Measurements from ENCODE around the gene DDX6.
"Not testable (repeated sequence)": the region's sequence is repeated elsewhere in the genome, so short reads cannot be mapped to it uniquely, and the experiment has no call there.

DDX6 gene, protein sequence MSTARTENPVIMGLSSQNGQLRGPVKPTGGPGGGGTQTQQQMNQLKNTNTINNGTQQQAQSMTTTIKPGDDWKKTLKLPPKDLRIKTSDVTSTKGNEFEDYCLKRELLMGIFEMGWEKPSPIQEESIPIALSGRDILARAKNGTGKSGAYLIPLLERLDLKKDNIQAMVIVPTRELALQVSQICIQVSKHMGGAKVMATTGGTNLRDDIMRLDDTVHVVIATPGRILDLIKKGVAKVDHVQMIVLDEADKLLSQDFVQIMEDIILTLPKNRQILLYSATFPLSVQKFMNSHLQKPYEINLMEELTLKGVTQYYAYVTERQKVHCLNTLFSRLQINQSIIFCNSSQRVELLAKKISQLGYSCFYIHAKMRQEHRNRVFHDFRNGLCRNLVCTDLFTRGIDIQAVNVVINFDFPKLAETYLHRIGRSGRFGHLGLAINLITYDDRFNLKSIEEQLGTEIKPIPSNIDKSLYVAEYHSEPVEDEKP

GRCh38 chr11:118791111-118791960 is at the start of gene DDX6:
DDX6 (minus strand) TSS chr11:118791164; CDS start chr11:118786251, 4,913 bp downstream.
- no peaks in the 10 kb centered on the region for H3K27me3 ChIP-seq (ENCODE audit: control insufficient read depth, insufficient read depth, low read length)
- peaks cover 14% of the 10 kb centered on the region for H3K4me1 ChIP-seq (ENCODE audit: control insufficient read depth, insufficient read depth, low read length)
- peak within 1 kb of the TSS; percentile 95 for H3K4me3 ChIP-seq (ENCODE audit: low read length)
- H3K9me3 ChIP-seq (ENCODE audit: control insufficient read depth, low read length): no peaks in the 10 kb centered on the region
- H3K36me3 ChIP-seq (ENCODE audit: control insufficient read depth, insufficient read depth, low read length): no peaks in the 10 kb centered on the region
- peak within 1 kb of the TSS; percentile 100 for H3K9ac ChIP-seq (ENCODE audit: low read length)

- Histone ChIP-seq H3K4me3 (ENCODE audit: low read length) (no peak overlapping the region), H3K27me3 (ENCODE audit: control insufficient read depth, insufficient read depth, low read length) (no peaks in the 10 kb centered on the region), H3K4me1 (ENCODE audit: control insufficient read depth, insufficient read depth, low read length) (no peaks in the 10 kb centered on the region), H3K9ac (ENCODE audit: low read length) (no peak overlapping the region), H3K9me3 (ENCODE audit: control insufficient read depth, low read length) (no peaks in the 10 kb centered on the region), H3K36me3 (ENCODE audit: control insufficient read depth, insufficient read depth, low read length) (no peaks in the 10 kb centered on the region)
These were observed 48.1 kb upstream of the DDX6 start for GRCh38 chr11:118838905-118839553.

- no peaks in the 10 kb centered on the region for H3K4me1 ChIP-seq (ENCODE audit: control insufficient read depth, insufficient read depth, low read length)
- H3K4me3 ChIP-seq (ENCODE audit: low read length): no peak overlapping the region
- H3K36me3 ChIP-seq (ENCODE audit: control insufficient read depth, insufficient read depth, low read length): no peaks in the 10 kb centered on the region
- no peaks in the 10 kb centered on the region for H3K27me3 ChIP-seq (ENCODE audit: control insufficient read depth, insufficient read depth, low read length)
- no peaks in the 10 kb centered on the region for H3K9me3 ChIP-seq (ENCODE audit: control insufficient read depth, low read length)
- H3K9ac ChIP-seq (ENCODE audit: low read length): no peak overlapping the region
These were observed 46.9 kb upstream of the DDX6 start for GRCh38 chr11:118837868-118838267.

DNA sequence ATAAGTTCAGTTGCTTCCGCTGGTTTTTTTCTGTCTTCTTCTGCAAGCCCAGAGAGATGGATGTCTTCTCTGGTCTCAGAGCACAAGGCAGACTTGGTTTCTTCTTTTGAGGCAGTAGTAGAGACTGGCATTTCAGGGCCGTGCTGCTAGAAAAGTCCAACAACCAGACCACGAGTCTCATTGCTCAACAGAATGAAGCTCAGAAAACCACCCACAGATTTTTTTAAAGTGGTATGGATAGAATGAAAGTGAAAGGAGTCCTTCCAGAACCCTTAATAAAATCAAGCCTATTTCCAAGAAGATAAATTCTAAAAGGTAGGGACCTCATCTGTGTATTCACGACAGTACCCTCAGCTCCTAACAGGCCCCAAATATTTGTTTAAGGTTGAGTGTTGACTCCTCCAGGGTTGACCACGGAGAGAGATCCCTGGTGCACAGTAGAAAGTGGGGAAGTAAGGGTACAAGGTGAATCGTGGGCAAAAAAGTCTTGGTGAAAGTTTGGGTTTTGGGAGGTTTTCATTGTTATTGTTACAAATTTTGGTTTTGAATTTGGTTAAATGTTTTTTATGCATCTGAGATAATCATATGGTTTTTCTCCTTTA is 43.6 kb upstream of the DDX6 start:
- H3K27me3 ChIP-seq (ENCODE audit: control insufficient read depth, insufficient read depth, low read length): no peaks in the 10 kb centered on the region
- H3K36me3 ChIP-seq (ENCODE audit: control insufficient read depth, insufficient read depth, low read length): no peaks in the 10 kb centered on the region
- no peaks in the 10 kb centered on the region for H3K9me3 ChIP-seq (ENCODE audit: control insufficient read depth, low read length)
- no peak overlapping the region for H3K4me3 ChIP-seq (ENCODE audit: low read length)
- H3K9ac ChIP-seq (ENCODE audit: low read length): no peak overlapping the region
- no peaks in the 10 kb centered on the region for H3K4me1 ChIP-seq (ENCODE audit: control insufficient read depth, insufficient read depth, low read length)

DNA sequence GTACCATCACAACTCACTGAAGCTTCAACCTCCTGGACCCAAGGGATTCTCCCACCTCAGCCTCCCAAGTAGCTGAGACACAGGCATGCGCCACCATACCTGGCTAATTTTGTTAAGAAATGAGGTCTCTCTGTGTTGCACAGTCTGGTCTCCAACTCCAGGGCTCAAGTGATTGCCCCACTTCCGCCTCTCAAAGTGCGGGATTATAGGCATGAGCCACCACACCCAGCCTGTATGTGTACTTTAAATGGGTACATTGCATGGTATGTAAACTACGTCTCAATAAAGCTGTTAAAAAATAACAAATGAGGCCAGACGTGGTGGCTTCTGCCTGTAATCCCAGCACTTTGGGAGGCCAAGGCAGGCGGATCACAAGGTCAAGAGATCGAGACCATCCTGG is 36.2 kb upstream of the DDX6 start:
- H3K4me1 ChIP-seq (ENCODE audit: control insufficient read depth, insufficient read depth, low read length): no peaks in the 10 kb centered on the region
- H3K36me3 ChIP-seq (ENCODE audit: control insufficient read depth, insufficient read depth, low read length): no peaks in the 10 kb centered on the region
- no peaks in the 10 kb centered on the region for H3K27me3 ChIP-seq (ENCODE audit: control insufficient read depth, insufficient read depth, low read length)
- no peak overlapping the region for H3K4me3 ChIP-seq (ENCODE audit: low read length)
- H3K9me3 ChIP-seq (ENCODE audit: control insufficient read depth, low read length): no peaks in the 10 kb centered on the region
- H3K9ac ChIP-seq (ENCODE audit: low read length): no peak overlapping the region

- H3K4me1 ChIP-seq (ENCODE audit: control insufficient read depth, insufficient read depth, low read length); H3K27me3 ChIP-seq (ENCODE audit: control insufficient read depth, insufficient read depth, low read length): not testable (repeated sequence)
These were observed 32.1 kb upstream of the DDX6 start for GRCh38 chr11:118822936-118823510.

GRCh38 chr11:118820412-118821357 is 29.7 kb upstream of the DDX6 start:
- Histone ChIP-seq H3K9ac (ENCODE audit: low read length) (peak overlapping the region; percentile 22), H3K4me1 (ENCODE audit: control insufficient read depth, insufficient read depth, low read length) (peaks cover 9% of the 10 kb centered on the region), H3K27me3 (ENCODE audit: control insufficient read depth, insufficient read depth, low read length) (no peaks in the 10 kb centered on the region), H3K9me3 (ENCODE audit: control insufficient read depth, low read length) (no peaks in the 10 kb centered on the region), H3K36me3 (ENCODE audit: control insufficient read depth, insufficient read depth, low read length) (no peaks in the 10 kb centered on the region), H3K4me3 (ENCODE audit: low read length) (no peak overlapping the region)

More at GRCh38 chr11:118822936-118823510, 32.1 kb upstream of the DDX6 start:
- H3K9ac ChIP-seq (ENCODE audit: low read length); H3K36me3 ChIP-seq (ENCODE audit: control insufficient read depth, insufficient read depth, low read length); H3K9me3 ChIP-seq (ENCODE audit: control insufficient read depth, low read length); H3K4me3 ChIP-seq (ENCODE audit: low read length): not testable (repeated sequence)

GRCh38 chr11:118820025-118820379 is 29.0 kb upstream of the DDX6 start:
- not testable (repeated sequence) for H3K4me1 ChIP-seq (ENCODE audit: control insufficient read depth, insufficient read depth, low read length); H3K36me3 ChIP-seq (ENCODE audit: control insufficient read depth, insufficient read depth, low read length); H3K4me3 ChIP-seq (ENCODE audit: low read length); H3K27me3 ChIP-seq (ENCODE audit: control insufficient read depth, insufficient read depth, low read length); H3K9me3 ChIP-seq (ENCODE audit: control insufficient read depth, low read length)
- peak overlapping the region; percentile 22 for H3K9ac ChIP-seq (ENCODE audit: low read length)

DNA sequence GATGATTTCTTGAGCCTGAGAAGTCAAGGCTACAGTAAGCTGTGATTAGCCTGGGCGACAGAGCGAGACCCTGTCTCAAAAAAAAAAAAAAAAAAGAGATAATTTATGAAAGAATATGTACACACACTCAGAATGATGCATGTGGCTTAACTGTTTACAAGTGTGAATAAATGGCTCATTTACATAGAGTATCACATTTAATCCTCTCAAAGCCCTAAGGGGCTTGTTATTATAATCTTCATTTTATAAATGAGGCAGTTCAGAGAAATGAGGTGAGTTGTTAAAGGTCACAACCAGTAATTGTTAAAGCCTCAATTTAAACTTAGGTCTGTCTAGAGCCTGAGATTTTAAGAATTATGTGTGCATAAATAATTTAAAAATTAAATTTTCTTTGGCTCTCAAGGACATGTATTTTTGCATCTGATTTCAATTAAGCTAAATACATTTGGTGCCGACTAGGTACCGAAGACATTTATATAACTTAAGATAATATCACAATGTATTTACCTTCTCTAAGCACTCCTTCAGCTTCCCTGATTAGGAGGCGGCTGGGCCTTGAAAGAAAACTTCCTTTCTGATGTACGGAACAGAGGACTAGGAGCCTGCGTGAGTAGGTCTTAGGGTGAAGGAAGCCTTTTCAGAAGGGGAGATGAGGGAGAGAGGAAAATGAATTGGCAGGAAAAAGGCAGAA is 28.5 kb upstream of the DDX6 start:
- H3K27me3 ChIP-seq (ENCODE audit: control insufficient read depth, insufficient read depth, low read length): no peaks in the 10 kb centered on the region
- no peaks in the 10 kb centered on the region for H3K36me3 ChIP-seq (ENCODE audit: control insufficient read depth, insufficient read depth, low read length)
- no peaks in the 10 kb centered on the region for H3K9me3 ChIP-seq (ENCODE audit: control insufficient read depth, low read length)
- no peak overlapping the region for H3K4me3 ChIP-seq (ENCODE audit: low read length)
- no peak overlapping the region for H3K9ac ChIP-seq (ENCODE audit: low read length)
- H3K4me1 ChIP-seq (ENCODE audit: control insufficient read depth, insufficient read depth, low read length): peaks cover 9% of the 10 kb centered on the region

- Histone ChIP-seq H3K27me3 (ENCODE audit: control insufficient read depth, insufficient read depth, low read length) (no peaks in the 10 kb centered on the region), H3K4me1 (ENCODE audit: control insufficient read depth, insufficient read depth, low read length) (peaks cover 9% of the 10 kb centered on the region), H3K9me3 (ENCODE audit: control insufficient read depth, low read length) (no peaks in the 10 kb centered on the region), H3K4me3 (ENCODE audit: low read length) (no peak overlapping the region), H3K9ac (ENCODE audit: low read length) (no peak overlapping the region), H3K36me3 (ENCODE audit: control insufficient read depth, insufficient read depth, low read length) (no peaks in the 10 kb centered on the region)
These were observed 27.2 kb upstream of the DDX6 start for GRCh38 chr11:118818130-118818529.

Measured in mucosa of stomach (tissue), 1 donor.